ENCODE measurements around the gene PRKACB.
A peak's percentile ranks its signal among the peaks of the same experiment; 100 is the strongest.
"Not testable (repeated sequence)": the region's sequence is repeated elsewhere in the genome, so short reads cannot be mapped to it uniquely, and the experiment has no call there.

The PRKACB gene

DNA sequence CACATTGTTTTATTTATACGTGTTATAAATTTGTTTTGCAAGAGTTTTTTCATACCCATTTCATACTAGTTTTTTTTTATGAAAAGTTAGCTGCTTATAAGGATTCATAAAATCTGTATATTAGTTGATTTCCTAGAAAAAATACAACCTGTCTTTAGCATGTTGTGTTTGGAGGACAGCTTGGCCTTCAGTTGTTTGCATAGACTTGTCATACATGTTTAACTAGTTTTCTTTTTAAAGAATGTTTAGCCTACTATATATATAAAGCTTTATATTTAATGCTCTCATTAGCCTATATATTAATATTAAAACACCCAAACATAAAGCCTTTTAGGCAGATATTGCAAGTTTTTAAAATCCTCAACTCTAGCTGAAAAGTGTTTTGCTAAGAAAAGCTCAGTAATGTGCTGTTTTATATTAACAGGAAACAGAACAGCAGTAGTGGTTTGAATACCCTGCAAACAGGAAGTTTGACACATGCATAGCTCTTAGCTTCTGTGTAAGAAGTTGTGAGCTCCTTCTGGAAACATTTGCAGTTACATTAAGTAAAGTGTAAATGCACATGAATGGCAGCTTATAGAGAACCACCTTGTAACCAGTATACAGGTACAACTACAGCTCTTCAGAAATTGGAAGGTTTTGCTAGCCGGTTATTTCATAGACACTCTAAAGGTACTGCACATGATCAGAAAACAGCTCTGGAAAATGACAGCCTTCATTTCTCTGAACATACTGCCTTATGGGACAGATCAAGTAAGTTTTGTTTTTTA is at the start of gene PRKACB:
TSS of gene PRKACB (plus strand) at position 476 of the 770 bp plus-strand sequence. CDS start at position 567, 91 bp downstream.
- H3K36me3 ChIP-seq: no peaks in the 10 kb centered on the region
- 0 out of 2 replicates have a peak within 1 kb of the TSS, but pooled peaks have one; percentile 12 for H3K9ac ChIP-seq
- no peaks in the 10 kb centered on the region for H4K20me1 ChIP-seq
- peak within 1 kb of the TSS; percentile 54 for H3K27ac ChIP-seq
- H3K9me3 ChIP-seq: 0 out of 2 replicates have a peak, but pooled peaks cover under 1% of the 10 kb centered on the region
- peak within 1 kb of the TSS; percentile 32; the same call in 1 of the 2 replicates for H3K4me3 ChIP-seq
- H3K27me3 ChIP-seq: no peaks in the 10 kb centered on the region
- peaks cover 34% of the 10 kb centered on the region for H3K4me1 ChIP-seq
- H3K4me2 ChIP-seq: peak within 1 kb of the TSS; percentile 67
- no peak for TF ChIP-seq Cebpa-rat (IDR thresholded peaks at IDR 0.05)

DNA sequence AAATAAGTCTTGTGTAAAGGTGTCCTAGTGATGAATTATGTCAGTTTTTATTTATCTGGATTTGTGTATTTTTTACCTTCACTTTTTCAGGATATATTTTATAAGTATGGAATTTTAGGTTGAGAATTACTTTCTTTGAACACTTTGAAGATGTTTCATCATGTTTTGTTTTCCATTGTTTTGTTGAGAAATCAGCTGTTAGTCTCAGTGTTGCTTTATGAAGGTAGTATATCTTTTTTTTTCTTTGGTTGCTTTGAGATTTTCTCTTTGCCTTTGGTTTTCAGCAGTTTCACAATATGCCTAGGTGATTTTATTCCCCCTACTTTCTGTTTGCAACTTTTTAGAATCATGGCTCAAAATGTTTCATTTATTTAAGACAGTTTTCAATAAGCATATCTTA is 48.8 kb upstream of the PRKACB start:
- no peak for TF ChIP-seq Cebpa-rat (IDR thresholded peaks at IDR 0.05)
- Histone ChIP-seq H3K36me3 (no peaks in the 10 kb centered on the region), H3K4me2 (no peak overlapping the region), H3K27ac (no peak overlapping the region), H3K9me3 (no peaks in the 10 kb centered on the region), H3K9ac (no peak overlapping the region), H3K27me3 (no peaks in the 10 kb centered on the region), H3K4me3 (no peak overlapping the region), H3K4me1 (no peaks in the 10 kb centered on the region), H4K20me1 (no peaks in the 10 kb centered on the region)

DNA sequence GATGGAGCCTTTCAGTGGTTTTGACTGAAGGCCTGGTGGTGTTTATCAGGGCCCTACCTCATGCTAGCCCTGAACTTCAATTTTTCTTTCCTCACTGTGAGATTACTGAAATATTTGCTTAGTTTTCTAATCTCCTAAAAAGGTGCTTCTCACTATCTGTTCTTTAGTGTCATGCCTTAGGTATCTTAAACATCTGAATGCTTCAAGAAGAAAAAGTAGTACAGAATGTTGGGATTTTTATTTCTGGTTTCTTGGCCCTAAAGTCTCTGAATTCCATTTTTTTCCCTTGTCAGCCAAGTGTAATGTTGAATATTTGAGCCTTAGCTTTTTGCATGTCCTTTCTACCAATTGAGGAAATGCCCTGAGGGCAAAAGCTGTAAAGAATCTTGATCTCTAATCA is 47.9 kb upstream of the PRKACB start:
- no peak overlapping the region for H3K9ac ChIP-seq
- no peak overlapping the region for H3K27ac ChIP-seq

DNA sequence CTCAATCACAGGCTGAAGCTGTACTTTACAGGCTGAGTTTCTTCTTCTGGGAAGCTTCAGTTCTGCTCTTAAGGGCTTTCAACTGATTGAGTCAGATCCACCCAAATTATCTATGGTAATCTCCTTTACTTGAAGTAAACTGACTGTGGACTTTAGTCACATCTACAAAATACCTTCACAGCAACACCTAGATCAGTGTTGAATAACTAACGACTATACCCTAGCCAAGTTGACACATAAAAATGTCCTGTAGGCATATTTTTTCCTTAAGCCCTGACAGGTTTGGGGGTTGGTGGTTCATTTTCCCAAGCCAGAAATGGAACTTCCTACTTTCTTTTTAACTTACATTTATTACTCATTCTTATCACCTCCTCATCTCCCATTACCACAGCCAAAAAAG is 42.9 kb upstream of the PRKACB start:
- Histone ChIP-seq H3K4me1 (no peaks in the 10 kb centered on the region), H3K4me2 (no peak overlapping the region), H3K4me3 (no peak overlapping the region), H4K20me1 (no peaks in the 10 kb centered on the region), H3K36me3 (no peaks in the 10 kb centered on the region), H3K27ac (no peak overlapping the region), H3K27me3 (no peaks in the 10 kb centered on the region), H3K9ac (no peak overlapping the region), H3K9me3 (no peaks in the 10 kb centered on the region)
- no peak for TF ChIP-seq Cebpa-rat (IDR thresholded peaks at IDR 0.05)

More for the DNA sequence above, 47.9 kb upstream of the PRKACB start:
- Histone ChIP-seq H4K20me1 (no peaks in the 10 kb centered on the region), H3K4me3 (no peak overlapping the region), H3K9me3 (no peaks in the 10 kb centered on the region), H3K4me1 (no peaks in the 10 kb centered on the region), H3K4me2 (no peak overlapping the region), H3K27me3 (no peaks in the 10 kb centered on the region), H3K36me3 (no peaks in the 10 kb centered on the region)
- no peak for TF ChIP-seq Cebpa-rat (IDR thresholded peaks at IDR 0.05)

DNA sequence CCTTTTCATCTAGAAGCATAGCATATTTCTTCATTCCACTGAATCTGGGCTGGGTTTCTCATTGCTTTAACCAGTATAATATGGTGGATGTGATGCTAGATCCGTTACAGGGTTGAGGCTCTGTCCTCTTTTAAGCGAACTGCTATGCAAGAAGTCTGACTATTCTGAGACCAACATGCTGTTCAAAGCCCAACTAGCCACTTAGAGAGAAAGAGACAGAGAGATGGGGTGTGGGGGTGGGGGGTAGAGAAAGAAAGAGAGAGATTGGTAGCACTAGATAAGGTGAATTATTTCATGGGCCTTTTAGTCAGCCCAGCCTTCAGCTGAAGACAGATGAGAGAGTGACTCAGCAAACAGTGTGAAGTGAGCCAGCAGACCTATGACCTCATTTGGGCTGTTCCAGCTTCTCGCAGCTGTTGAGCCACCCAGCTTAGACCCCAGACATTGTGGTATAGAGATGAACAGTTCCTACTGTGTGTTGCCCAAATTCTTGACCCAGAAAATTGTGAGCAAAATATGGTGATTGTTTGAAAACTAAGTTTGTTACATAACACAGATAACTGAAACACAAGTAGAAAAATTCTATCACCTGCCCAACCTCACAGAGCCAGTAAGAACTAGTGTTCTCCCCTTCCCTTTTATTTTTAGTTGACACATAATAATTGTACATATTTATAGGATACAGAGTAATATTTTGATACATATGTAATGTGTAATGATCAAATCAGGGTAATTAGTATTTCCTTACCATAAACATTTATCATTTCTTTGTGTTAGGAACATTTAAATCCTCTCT is 40.7 kb upstream of the PRKACB start:
- Histone ChIP-seq H3K4me3 (no peak overlapping the region), H3K9me3 (no peaks in the 10 kb centered on the region), H3K36me3 (no peaks in the 10 kb centered on the region), H3K4me2 (no peak overlapping the region), H3K4me1 (no peaks in the 10 kb centered on the region), H4K20me1 (no peaks in the 10 kb centered on the region), H3K9ac (no peak overlapping the region), H3K27ac (no peak overlapping the region), H3K27me3 (no peaks in the 10 kb centered on the region)
- no peak for TF ChIP-seq Cebpa-rat (IDR thresholded peaks at IDR 0.05)

DNA sequence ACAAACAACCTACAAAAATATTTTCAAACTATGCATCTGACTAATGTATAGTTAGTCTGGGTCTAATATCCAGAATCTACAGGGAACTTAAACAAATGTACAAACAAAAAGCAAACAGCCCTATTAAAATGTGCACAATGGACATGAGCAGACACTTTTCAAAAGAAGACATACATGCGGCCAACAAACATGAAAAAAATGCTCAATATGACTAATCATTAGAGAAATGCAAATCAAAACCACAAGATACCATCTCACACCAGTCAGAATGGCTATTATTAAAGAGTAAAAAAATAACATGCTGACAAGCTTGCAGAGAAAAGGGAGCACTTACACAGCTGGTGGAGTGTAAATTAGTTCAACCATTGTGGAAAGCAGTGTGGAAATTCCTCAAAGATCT is 36.5 kb upstream of the PRKACB start:
- H3K4me2 ChIP-seq, H3K27ac ChIP-seq, H4K20me1 ChIP-seq, H3K27me3 ChIP-seq, H3K9me3 ChIP-seq, H3K4me1 ChIP-seq, H3K36me3 ChIP-seq, H3K9ac ChIP-seq, H3K4me3 ChIP-seq: not testable (repeated sequence)

DNA sequence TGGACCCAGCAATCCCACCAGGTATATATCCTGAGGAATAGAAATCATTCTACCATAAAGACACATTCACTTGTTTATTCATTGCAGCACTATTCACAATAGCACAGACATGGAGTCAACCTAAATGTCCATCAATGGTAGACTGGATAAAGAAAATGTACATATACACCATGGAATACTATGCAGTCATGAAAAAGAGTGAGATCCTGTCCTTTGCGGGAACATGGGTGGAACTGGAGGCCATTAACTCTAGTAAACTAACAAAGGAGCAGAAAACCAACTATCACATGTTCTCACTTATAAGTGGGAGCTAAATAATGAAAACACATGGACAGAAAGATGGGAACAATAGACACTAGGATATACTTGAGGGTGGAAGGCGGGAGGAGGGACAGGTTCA is 36.1 kb upstream of the PRKACB start:
- Histone ChIP-seq H3K27ac (no peak overlapping the region), H3K4me2 (no peak overlapping the region), H3K27me3 (no peaks in the 10 kb centered on the region), H3K9ac (no peak overlapping the region), H3K4me1 (no peaks in the 10 kb centered on the region), H3K36me3 (no peaks in the 10 kb centered on the region), H4K20me1 (no peaks in the 10 kb centered on the region), H3K9me3 (no peaks in the 10 kb centered on the region), H3K4me3 (no peak overlapping the region)
- TF ChIP-seq Cebpa-rat (IDR thresholded peaks at IDR 0.05): no peak

DNA sequence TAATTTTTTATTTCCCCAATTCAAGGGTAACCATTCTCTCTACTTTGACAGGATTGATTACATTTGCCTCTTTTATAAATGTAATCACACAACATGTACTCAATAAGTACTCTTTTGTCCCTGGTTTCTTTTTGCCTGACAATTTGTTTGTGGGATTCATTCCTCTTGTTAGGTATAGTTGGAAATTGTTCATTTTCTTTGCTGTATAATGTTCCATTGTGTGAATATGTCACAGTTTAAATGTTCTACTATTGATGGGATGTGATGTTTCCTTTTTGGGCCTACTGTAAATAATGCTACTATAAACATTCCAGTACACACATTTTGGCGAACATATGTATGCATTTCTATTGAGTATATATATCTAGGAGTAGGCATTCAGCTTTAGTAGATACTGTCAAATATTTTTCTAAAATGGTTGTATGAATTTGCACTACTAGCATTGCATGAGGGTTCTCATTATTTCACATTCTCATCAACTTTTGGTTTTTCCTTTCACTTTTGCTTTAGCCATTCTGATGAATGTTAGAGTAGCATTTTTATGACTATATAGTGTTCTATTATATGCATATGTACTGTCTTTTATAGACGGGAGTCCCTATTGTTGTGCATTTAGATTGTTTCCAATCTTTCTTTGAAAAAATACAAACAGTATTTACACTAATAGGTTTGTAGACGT is 35.0 kb upstream of the PRKACB start:
- TF ChIP-seq Cebpa-rat (IDR thresholded peaks at IDR 0.05): no peak
- Histone ChIP-seq H3K4me3 (no peak overlapping the region), H3K27ac (no peak overlapping the region), H3K36me3 (no peaks in the 10 kb centered on the region), H3K27me3 (no peaks in the 10 kb centered on the region), H3K9me3 (no peaks in the 10 kb centered on the region), H4K20me1 (no peaks in the 10 kb centered on the region), H3K9ac (no peak overlapping the region), H3K4me1 (no peaks in the 10 kb centered on the region), H3K4me2 (no peak overlapping the region)

DNA sequence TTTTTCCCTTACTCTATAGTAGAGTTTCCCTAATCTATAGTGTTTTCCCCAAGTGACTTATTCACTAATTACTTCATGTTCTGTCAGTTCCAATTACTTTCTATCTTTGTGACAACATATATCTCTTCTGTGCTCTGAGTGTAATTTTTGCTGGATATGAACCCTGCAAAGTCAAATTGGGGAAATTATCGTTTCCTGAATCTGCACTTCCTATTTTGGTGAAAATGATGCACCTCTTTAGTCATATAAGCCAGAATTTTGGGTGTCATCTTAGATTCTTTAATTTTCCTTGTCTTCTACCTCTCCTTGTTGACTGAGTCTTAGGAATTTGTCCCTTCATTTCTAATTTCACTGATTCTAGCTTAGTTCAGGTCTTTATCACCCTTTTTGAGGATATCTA is 33.4 kb upstream of the PRKACB start:
- H3K4me1 ChIP-seq: no peaks in the 10 kb centered on the region

DNA sequence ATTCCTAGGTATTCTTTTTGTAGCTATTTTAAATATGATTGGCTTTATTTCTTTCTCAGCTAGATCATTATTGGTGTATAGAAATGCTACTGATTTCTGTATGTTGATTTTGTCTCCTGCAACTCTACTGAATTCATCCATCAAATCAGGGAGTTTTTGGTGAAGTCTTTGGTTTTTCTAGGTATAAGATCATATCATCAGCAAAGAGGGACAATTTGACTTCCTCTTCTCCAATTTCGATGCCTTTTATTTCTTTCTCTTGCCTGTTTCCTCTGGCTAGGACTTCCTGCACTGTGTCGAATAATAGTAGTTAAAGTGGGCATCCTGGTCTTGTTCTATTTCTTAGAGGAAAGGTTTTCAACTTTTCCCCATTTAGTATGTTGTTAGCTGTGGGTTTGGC is 27.5 kb upstream of the PRKACB start:
- no peak overlapping the region for H3K4me2 ChIP-seq
- no peaks in the 10 kb centered on the region for H3K4me1 ChIP-seq
- no peak overlapping the region for H3K27ac ChIP-seq
- no peaks in the 10 kb centered on the region for H3K9me3 ChIP-seq
- H3K9ac ChIP-seq: no peak overlapping the region
- no peaks in the 10 kb centered on the region for H3K27me3 ChIP-seq
- H4K20me1 ChIP-seq: no peaks in the 10 kb centered on the region
- no peak for TF ChIP-seq Cebpa-rat (IDR thresholded peaks at IDR 0.05)
- no peak overlapping the region for H3K4me3 ChIP-seq
- no peaks in the 10 kb centered on the region for H3K36me3 ChIP-seq

More for the DNA sequence above, 33.4 kb upstream of the PRKACB start:
- no peak overlapping the region for H3K4me2 ChIP-seq
- no peaks in the 10 kb centered on the region for H4K20me1 ChIP-seq
- no peaks in the 10 kb centered on the region for H3K27me3 ChIP-seq
- H3K36me3 ChIP-seq: no peaks in the 10 kb centered on the region
- no peak overlapping the region for H3K27ac ChIP-seq
- H3K9ac ChIP-seq: no peak overlapping the region
- no peak for TF ChIP-seq Cebpa-rat (IDR thresholded peaks at IDR 0.05)
- no peaks in the 10 kb centered on the region for H3K9me3 ChIP-seq
- H3K4me3 ChIP-seq: no peak overlapping the region
